ENCODE results near the gene RHPN2. TPM values are rescaled to one million over a fixed set of nuclear protein-coding genes. Genes with fewer than 3 reads are reported as not detected.

Gene RHPN2
- total and polyA plus RNA-seq, 2 experiments from 2014 or later = 15.7 to 29.6 TPM

DNA sequence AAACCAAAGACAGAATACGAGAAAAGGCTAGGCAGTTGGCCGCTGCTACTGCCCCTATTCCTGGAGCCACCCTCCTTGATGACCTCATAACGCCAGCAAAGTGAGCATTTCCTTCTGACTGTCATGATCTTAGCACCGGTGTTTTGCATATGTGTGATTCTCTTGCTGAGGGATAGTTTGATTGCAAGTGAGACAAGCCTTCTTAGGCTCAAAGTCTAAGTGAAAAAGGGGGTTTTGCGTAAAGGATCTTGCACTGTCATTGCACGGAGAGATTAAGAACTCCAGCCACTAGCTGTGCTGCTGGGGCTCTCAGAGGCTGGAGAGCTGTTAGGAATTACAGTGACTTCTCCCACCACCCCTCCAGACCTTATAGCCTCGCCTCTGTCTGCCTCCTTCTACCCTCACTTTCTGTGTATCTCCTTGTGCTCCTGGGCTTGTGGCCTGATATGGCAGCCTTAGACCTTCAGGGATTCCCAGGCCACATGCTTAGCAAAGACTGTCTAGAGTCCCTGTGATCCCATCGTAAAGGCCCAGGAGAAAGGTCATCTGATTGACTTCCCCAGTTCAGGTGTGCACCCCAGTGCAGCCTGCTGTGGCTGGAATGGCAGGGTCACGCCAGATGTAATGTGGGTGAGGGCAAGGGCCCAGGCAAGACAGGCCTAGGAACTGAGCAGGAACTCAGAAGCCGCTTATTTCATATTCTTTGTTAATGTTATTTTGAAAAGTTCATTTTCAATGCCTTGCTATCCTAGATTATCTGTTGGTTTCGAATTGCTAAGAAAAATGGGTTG is 28.9 kb upstream of the RHPN2 start:
- Histone ChIP-seq H3K9me2 (ENCODE audit: insufficient read depth) (no peaks in the 10 kb centered on the region), H3K27ac (ENCODE audit: low read depth) (no peak overlapping the region), H4K20me1 (replicated peaks; ENCODE audit: insufficient read depth) (peaks cover 6% of the 10 kb centered on the region; the same call in 1 of the 2 replicates), H3K4me2 (no peak overlapping the region), H3K79me2 (replicated peaks; ENCODE audit: insufficient read depth) (no peaks in the 10 kb centered on the region), H3K4me3 (no peak overlapping the region), H2AFZ (no peak overlapping the region), H3F3A (replicated peaks; ENCODE audit: low read depth) (no peaks in the 10 kb centered on the region), H3K4me1 (ENCODE audit: insufficient read depth) (no peaks in the 10 kb centered on the region), H3K36me3 (ENCODE audit: insufficient read depth) (peaks cover 22% of the 10 kb centered on the region), H3K27me3 (ENCODE audit: insufficient read depth) (no peaks in the 10 kb centered on the region)
- Mint-ChIP-seq H3K27ac (no peak overlapping the region), H3K9me3 (no peaks in the 10 kb centered on the region), H3K36me3 (ENCODE audit: low read depth) (peaks cover 72% of the 10 kb centered on the region), H3K27me3 (ENCODE audit: insufficient read depth, low read depth, poor library complexity) (no peaks in the 10 kb centered on the region), H3K4me1 (no peaks in the 10 kb centered on the region; the same call in 2 of the 3 replicates), H3K4me3 (no peak overlapping the region)
- no peak for DNase-seq (ENCODE audit: low spot score)
- TF ChIP-seq, protein P1, sequence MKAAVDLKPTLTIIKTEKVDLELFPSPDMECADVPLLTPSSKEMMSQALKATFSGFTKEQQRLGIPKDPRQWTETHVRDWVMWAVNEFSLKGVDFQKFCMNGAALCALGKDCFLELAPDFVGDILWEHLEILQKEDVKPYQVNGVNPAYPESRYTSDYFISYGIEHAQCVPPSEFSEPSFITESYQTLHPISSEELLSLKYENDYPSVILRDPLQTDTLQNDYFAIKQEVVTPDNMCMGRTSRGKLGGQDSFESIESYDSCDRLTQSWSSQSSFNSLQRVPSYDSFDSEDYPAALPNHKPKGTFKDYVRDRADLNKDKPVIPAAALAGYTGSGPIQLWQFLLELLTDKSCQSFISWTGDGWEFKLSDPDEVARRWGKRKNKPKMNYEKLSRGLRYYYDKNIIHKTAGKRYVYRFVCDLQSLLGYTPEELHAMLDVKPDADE (IDR thresholded peaks at IDR 0.05) = no peak
- TF ChIP-seq ZNF114 (CRISPR knock-in tag; IDR thresholded peaks at IDR 0.05) = no peak
- no peak for TF ChIP-seq EZH2 (IDR thresholded peaks at IDR 0.05; ENCODE audit: low read depth, unreplicated experiment)
- TF ChIP-seq, protein P2, sequence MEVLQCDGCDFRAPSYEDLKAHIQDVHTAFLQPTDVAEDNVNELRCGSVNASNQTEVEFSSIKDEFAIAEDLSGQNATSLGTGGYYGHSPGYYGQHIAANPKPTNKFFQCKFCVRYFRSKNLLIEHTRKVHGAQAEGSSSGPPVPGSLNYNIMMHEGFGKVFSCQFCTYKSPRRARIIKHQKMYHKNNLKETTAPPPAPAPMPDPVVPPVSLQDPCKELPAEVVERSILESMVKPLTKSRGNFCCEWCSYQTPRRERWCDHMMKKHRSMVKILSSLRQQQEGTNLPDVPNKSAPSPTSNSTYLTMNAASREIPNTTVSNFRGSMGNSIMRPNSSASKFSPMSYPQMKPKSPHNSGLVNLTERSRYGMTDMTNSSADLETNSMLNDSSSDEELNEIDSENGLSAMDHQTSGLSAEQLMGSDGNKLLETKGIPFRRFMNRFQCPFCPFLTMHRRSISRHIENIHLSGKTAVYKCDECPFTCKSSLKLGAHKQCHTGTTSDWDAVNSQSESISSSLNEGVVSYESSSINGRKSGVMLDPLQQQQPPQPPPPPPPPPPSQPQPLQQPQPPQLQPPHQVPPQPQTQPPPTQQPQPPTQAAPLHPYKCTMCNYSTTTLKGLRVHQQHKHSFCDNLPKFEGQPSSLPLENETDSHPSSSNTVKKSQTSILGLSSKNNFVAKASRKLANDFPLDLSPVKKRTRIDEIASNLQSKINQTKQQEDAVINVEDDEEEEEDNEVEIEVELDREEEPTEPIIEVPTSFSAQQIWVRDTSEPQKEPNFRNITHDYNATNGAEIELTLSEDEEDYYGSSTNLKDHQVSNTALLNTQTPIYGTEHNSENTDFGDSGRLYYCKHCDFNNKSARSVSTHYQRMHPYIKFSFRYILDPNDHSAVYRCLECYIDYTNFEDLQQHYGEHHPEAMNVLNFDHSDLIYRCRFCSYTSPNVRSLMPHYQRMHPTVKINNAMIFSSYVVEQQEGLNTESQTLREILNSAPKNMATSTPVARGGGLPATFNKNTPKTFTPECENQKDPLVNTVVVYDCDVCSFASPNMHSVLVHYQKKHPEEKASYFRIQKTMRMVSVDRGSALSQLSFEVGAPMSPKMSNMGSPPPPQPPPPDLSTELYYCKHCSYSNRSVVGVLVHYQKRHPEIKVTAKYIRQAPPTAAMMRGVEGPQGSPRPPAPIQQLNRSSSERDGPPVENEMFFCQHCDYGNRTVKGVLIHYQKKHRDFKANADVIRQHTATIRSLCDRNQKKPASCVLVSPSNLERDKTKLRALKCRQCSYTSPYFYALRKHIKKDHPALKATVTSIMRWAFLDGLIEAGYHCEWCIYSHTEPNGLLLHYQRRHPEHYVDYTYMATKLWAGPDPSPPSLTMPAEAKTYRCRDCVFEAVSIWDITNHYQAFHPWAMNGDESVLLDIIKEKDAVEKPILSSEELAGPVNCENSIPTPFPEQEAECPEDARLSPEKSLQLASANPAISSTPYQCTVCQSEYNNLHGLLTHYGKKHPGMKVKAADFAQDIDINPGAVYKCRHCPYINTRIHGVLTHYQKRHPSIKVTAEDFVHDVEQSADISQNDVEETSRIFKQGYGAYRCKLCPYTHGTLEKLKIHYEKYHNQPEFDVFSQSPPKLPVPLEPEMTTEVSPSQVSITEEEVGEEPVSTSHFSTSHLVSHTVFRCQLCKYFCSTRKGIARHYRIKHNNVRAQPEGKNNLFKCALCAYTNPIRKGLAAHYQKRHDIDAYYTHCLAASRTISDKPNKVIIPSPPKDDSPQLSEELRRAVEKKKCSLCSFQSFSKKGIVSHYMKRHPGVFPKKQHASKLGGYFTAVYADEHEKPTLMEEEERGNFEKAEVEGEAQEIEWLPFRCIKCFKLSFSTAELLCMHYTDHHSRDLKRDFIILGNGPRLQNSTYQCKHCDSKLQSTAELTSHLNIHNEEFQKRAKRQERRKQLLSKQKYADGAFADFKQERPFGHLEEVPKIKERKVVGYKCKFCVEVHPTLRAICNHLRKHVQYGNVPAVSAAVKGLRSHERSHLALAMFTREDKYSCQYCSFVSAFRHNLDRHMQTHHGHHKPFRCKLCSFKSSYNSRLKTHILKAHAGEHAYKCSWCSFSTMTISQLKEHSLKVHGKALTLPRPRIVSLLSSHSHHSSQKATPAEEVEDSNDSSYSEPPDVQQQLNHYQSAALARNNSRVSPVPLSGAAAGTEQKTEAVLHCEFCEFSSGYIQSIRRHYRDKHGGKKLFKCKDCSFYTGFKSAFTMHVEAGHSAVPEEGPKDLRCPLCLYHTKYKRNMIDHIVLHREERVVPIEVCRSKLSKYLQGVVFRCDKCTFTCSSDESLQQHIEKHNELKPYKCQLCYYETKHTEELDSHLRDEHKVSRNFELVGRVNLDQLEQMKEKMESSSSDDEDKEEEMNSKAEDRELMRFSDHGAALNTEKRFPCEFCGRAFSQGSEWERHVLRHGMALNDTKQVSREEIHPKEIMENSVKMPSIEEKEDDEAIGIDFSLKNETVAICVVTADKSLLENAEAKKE (CRISPR knock-in tag; IDR thresholded peaks at IDR 0.05) = no peak
- no peak for TF ChIP-seq CREB1 (CRISPR knock-in tag; IDR thresholded peaks at IDR 0.05; ENCODE audit: low read depth)
- TF ChIP-seq EZH2phosphoT487 (IDR thresholded peaks at IDR 0.05; ENCODE audit: unreplicated experiment) = no peak
- no peak for TF ChIP-seq JUNB (IDR thresholded peaks at IDR 0.05; ENCODE audit: unreplicated experiment)
- TF ChIP-seq NANOG (IDR thresholded peaks at IDR 0.05; ENCODE audit: borderline replicate concordance) = no peak
- TF ChIP-seq POLR2AphosphoS5 (IDR thresholded peaks at IDR 0.05; ENCODE audit: low read depth) = no peak
- TF ChIP-seq, protein P3, sequence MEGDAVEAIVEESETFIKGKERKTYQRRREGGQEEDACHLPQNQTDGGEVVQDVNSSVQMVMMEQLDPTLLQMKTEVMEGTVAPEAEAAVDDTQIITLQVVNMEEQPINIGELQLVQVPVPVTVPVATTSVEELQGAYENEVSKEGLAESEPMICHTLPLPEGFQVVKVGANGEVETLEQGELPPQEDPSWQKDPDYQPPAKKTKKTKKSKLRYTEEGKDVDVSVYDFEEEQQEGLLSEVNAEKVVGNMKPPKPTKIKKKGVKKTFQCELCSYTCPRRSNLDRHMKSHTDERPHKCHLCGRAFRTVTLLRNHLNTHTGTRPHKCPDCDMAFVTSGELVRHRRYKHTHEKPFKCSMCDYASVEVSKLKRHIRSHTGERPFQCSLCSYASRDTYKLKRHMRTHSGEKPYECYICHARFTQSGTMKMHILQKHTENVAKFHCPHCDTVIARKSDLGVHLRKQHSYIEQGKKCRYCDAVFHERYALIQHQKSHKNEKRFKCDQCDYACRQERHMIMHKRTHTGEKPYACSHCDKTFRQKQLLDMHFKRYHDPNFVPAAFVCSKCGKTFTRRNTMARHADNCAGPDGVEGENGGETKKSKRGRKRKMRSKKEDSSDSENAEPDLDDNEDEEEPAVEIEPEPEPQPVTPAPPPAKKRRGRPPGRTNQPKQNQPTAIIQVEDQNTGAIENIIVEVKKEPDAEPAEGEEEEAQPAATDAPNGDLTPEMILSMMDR (conservative IDR thresholded peaks at IDR 0.05; ENCODE audit: low read depth in 2 of 2) = no peak
- TF ChIP-seq, protein P4, sequence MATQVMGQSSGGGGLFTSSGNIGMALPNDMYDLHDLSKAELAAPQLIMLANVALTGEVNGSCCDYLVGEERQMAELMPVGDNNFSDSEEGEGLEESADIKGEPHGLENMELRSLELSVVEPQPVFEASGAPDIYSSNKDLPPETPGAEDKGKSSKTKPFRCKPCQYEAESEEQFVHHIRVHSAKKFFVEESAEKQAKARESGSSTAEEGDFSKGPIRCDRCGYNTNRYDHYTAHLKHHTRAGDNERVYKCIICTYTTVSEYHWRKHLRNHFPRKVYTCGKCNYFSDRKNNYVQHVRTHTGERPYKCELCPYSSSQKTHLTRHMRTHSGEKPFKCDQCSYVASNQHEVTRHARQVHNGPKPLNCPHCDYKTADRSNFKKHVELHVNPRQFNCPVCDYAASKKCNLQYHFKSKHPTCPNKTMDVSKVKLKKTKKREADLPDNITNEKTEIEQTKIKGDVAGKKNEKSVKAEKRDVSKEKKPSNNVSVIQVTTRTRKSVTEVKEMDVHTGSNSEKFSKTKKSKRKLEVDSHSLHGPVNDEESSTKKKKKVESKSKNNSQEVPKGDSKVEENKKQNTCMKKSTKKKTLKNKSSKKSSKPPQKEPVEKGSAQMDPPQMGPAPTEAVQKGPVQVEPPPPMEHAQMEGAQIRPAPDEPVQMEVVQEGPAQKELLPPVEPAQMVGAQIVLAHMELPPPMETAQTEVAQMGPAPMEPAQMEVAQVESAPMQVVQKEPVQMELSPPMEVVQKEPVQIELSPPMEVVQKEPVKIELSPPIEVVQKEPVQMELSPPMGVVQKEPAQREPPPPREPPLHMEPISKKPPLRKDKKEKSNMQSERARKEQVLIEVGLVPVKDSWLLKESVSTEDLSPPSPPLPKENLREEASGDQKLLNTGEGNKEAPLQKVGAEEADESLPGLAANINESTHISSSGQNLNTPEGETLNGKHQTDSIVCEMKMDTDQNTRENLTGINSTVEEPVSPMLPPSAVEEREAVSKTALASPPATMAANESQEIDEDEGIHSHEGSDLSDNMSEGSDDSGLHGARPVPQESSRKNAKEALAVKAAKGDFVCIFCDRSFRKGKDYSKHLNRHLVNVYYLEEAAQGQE (IDR thresholded peaks at IDR 0.05; ENCODE audit: unreplicated experiment) = no peak
- no peak for TF ChIP-seq ZNF331 (CRISPR knock-in tag; IDR thresholded peaks at IDR 0.05; ENCODE audit: low read depth)
- no peak for TF ChIP-seq STAT1 (IDR thresholded peaks at IDR 0.05; ENCODE audit: unreplicated experiment)
- no peak for ATAC-seq
